B cell (primary cell): ENCODE data around the gene G3BP1.

Experiments used
- EZH2 ChIP-seq: IDR thresholded peaks from 2 replicates; pipeline ENCODE4 v1.6.1; 2012; ENCODE audit warnings: borderline replicate concordance, low read depth, mild to moderate bottlenecking, moderate library complexity, low read length; ENCODE audit not compliant: insufficient read depth, poor library complexity, severe bottlenecking
- TF ChIP-seq, protein P1 (sequence below): fragments of 200-600 bp; IDR thresholded peaks from one replicate; pipeline ENCODE4 v1.8.0; 2022; ENCODE audit warnings: antibody characterized with exemption, mild to moderate bottlenecking

DNA sequence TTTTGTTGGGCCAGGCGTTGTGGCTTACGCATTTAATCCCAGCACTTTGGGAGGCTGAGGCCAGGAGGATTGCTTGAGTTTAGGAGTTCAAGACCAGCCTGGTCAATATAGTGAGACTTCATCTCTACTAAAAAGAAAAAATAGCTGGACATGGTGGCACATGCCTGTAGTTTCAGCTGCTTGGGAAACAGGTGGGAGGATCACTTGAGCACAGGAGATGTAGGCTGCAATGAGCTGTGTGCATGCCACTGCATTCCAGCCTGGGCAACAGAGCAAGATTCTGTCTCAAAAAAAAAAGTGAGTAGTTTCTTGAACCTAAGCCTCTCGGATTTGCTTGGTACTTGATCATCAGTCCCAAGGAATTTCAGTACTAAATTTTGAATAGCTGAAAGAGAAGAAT lies 26.9 kb downstream of the G3BP1 start:
- TF ChIP-seq, protein P1, sequence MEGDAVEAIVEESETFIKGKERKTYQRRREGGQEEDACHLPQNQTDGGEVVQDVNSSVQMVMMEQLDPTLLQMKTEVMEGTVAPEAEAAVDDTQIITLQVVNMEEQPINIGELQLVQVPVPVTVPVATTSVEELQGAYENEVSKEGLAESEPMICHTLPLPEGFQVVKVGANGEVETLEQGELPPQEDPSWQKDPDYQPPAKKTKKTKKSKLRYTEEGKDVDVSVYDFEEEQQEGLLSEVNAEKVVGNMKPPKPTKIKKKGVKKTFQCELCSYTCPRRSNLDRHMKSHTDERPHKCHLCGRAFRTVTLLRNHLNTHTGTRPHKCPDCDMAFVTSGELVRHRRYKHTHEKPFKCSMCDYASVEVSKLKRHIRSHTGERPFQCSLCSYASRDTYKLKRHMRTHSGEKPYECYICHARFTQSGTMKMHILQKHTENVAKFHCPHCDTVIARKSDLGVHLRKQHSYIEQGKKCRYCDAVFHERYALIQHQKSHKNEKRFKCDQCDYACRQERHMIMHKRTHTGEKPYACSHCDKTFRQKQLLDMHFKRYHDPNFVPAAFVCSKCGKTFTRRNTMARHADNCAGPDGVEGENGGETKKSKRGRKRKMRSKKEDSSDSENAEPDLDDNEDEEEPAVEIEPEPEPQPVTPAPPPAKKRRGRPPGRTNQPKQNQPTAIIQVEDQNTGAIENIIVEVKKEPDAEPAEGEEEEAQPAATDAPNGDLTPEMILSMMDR: no peak
- TF ChIP-seq EZH2: no peak
